ENCODE results near the gene LCE1E. TPM values are rescaled to one million over a fixed set of nuclear protein-coding genes. Genes with fewer than 3 reads are reported as not detected.
A peak's percentile ranks its signal among the peaks of the same experiment; 100 is the strongest.

Gene LCE1E
- total RNA-seq, 2 donors from 2014 or later, result not detected

- DNase-seq (ENCODE audit: low spot score) (no peak), ATAC-seq (peak in 1 of 2 donors; percentile 17)
- Mint-ChIP-seq H3K9me3 (no peaks in the 10 kb centered on the region), H3K4me1 (ENCODE audit: low read depth in 2 of 2) (no peaks in the 10 kb centered on the region), H3K4me3 (no peak overlapping the region), H3K27ac (no peak overlapping the region), H3K36me3 (no peaks in the 10 kb centered on the region), H3K27me3 (peaks cover 16 to 29% of the 10 kb centered on the region in 2 donors)
Measured at GRCh38 chr1:152759453-152760173, 26.4 kb upstream of the LCE1E start.

DNA sequence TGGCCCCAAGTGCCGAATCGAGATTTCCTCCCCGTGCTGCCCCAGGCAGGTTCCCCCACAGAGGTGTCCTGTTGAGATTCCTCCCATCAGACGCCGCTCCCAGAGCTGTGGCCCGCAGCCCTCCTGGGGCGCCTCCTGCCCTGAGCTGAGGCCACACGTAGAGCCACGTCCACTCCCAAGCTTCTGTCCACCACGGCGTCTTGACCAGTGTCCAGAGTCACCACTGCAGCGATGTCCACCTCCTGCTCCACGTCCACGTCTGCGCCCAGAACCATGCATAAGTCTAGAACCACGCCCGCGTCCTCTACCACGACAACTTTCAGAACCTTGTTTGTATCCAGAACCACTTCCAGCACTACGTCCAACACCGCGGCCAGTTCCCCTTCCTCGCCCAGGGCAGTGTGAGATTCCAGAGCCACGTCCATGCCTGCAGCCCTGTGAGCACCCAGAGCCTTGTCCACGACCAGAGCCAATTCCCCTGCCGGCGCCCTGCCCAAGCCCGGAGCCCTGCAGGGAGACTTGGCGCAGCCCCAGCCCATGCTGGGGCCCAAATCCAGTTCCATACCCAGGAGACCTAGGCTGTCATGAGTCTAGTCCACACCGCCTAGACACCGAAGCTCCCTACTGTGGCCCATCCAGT is 25.4 kb upstream of the LCE1E start:
- peaks cover 16 to 18% of the 10 kb centered on the region in 2 donors for H3K27me3 Mint-ChIP-seq

GRCh38 chr1:152761609-152762213 is 24.3 kb upstream of the LCE1E start:
- no peaks in the 10 kb centered on the region for H3K9me3 Mint-ChIP-seq
- no peak for DNase-seq (ENCODE audit: low spot score)
- peaks cover 9 to 12% of the 10 kb centered on the region in 2 donors for H3K27me3 Mint-ChIP-seq
- H3K27ac Mint-ChIP-seq, result no peak overlapping the region
- no peaks in the 10 kb centered on the region for H3K4me1 Mint-ChIP-seq (ENCODE audit: low read depth in 2 of 2)
- no peak for ATAC-seq
- H3K36me3 Mint-ChIP-seq, result no peaks in the 10 kb centered on the region
- no peak overlapping the region for H3K4me3 Mint-ChIP-seq

More for the DNA sequence above, 25.4 kb upstream of the LCE1E start:
- no peak for DNase-seq (ENCODE audit: low spot score)
- no peaks in the 10 kb centered on the region for H3K4me1 Mint-ChIP-seq (ENCODE audit: low read depth in 2 of 2)
- ATAC-seq, result peak in 1 of 2 donors; percentile 34
- H3K9me3 Mint-ChIP-seq, result no peaks in the 10 kb centered on the region
- H3K27ac Mint-ChIP-seq, result no peak overlapping the region
- no peak overlapping the region for H3K4me3 Mint-ChIP-seq
- no peaks in the 10 kb centered on the region for H3K36me3 Mint-ChIP-seq

GRCh38 chr1:152768847-152769533 is 17.1 kb upstream of the LCE1E start:
- H3K9me3 Mint-ChIP-seq, result no peaks in the 10 kb centered on the region

GRCh38 chr1:152770411-152770810 is 15.6 kb upstream of the LCE1E start:
- Mint-ChIP-seq H3K27ac (no peak overlapping the region), H3K4me1 (ENCODE audit: low read depth in 2 of 2) (no peaks in the 10 kb centered on the region), H3K36me3 (no peaks in the 10 kb centered on the region), H3K27me3 (peaks cover 16 to 31% of the 10 kb centered on the region in 2 donors), H3K4me3 (no peak overlapping the region), H3K9me3 (no peaks in the 10 kb centered on the region)
- ATAC-seq (no peak), DNase-seq (ENCODE audit: low spot score) (no peak)

More at GRCh38 chr1:152768847-152769533, 17.1 kb upstream of the LCE1E start:
- peaks cover 12 to 17% of the 10 kb centered on the region in 2 donors for H3K27me3 Mint-ChIP-seq
- ATAC-seq (peak in 1 of 2 donors; percentile 60), DNase-seq (ENCODE audit: low spot score) (no peak)
- H3K36me3 Mint-ChIP-seq, result no peaks in the 10 kb centered on the region
- H3K27ac Mint-ChIP-seq, result no peak overlapping the region
- H3K4me3 Mint-ChIP-seq, result no peak overlapping the region
- no peaks in the 10 kb centered on the region for H3K4me1 Mint-ChIP-seq (ENCODE audit: low read depth in 2 of 2)

DNA sequence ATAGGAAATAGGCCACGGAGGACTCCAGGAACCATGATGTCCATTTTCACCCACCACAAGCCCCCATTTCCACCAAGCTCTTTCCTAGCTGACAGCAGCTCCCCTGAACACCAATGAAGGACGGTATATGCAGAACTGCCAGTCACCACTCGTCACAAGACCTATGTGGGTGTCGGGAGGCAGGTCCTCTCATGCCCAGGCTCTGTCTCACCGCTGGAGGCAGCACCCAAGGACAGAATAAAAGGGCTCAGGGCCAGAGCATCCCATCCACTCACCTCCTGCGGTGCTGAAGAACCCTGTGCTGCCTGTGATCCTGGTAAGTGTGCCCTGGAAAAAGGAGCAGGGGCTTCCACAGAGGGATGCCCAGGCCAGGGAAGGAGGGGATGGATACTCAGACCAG is 11.2 kb upstream of the LCE1E start, which contains the start of gene LCE1F:
TSS of gene LCE1F (plus strand) at position 266 of the 400 bp plus-strand sequence. CDS start 1,232 bp downstream, outside the sequence.
- DNase-seq (ENCODE audit: low spot score) (no peak), ATAC-seq (no peak)
- H3K36me3 Mint-ChIP-seq, result no peaks in the 10 kb centered on the region
- H3K9me3 Mint-ChIP-seq, result no peaks in the 10 kb centered on the region
- no peak within 1 kb of the TSS for H3K27ac Mint-ChIP-seq
- no peak within 1 kb of the TSS for H3K4me3 Mint-ChIP-seq
- H3K4me1 Mint-ChIP-seq (ENCODE audit: low read depth in 2 of 2), result no peaks in the 10 kb centered on the region
- peaks cover 20 to 58% of the 10 kb centered on the region in 2 donors for H3K27me3 Mint-ChIP-seq

GRCh38 chr1:152776361-152776760 is 9.7 kb upstream of the LCE1E start:
- ATAC-seq, result no peak
- H3K4me1 Mint-ChIP-seq (ENCODE audit: low read depth in 2 of 2), result no peaks in the 10 kb centered on the region
- no peak overlapping the region for H3K4me3 Mint-ChIP-seq
- H3K27ac Mint-ChIP-seq, result no peak overlapping the region
- peaks cover 20 to 56% of the 10 kb centered on the region in 2 donors for H3K27me3 Mint-ChIP-seq
- no peaks in the 10 kb centered on the region for H3K9me3 Mint-ChIP-seq
- no peak for DNase-seq (ENCODE audit: low spot score)
- H3K36me3 Mint-ChIP-seq, result no peaks in the 10 kb centered on the region

- H3K36me3 Mint-ChIP-seq, result no peaks in the 10 kb centered on the region
Measured at GRCh38 chr1:152777510-152778137, 8.4 kb upstream of the LCE1E start.

GRCh38 chr1:152783095-152783494 is 3.0 kb upstream of the LCE1E start:
- Mint-ChIP-seq H3K27me3 (peaks cover 24 to 49% of the 10 kb centered on the region in 2 donors), H3K4me3 (no peak overlapping the region), H3K4me1 (ENCODE audit: low read depth in 2 of 2) (peaks cover 0 to 5% of the 10 kb centered on the region in 2 donors), H3K27ac (no peak overlapping the region), H3K36me3 (no peaks in the 10 kb centered on the region), H3K9me3 (no peaks in the 10 kb centered on the region)
- DNase-seq (ENCODE audit: low spot score) (no peak), ATAC-seq (peak in 1 of 2 donors; percentile 53)

More at GRCh38 chr1:152777510-152778137, 8.4 kb upstream of the LCE1E start:
- Mint-ChIP-seq H3K27me3 (peaks cover 17 to 49% of the 10 kb centered on the region in 2 donors), H3K4me3 (no peak overlapping the region), H3K4me1 (ENCODE audit: low read depth in 2 of 2) (no peaks in the 10 kb centered on the region), H3K9me3 (no peaks in the 10 kb centered on the region), H3K27ac (no peak overlapping the region)
- DNase-seq (ENCODE audit: low spot score) (no peak), ATAC-seq (no peak)

DNA sequence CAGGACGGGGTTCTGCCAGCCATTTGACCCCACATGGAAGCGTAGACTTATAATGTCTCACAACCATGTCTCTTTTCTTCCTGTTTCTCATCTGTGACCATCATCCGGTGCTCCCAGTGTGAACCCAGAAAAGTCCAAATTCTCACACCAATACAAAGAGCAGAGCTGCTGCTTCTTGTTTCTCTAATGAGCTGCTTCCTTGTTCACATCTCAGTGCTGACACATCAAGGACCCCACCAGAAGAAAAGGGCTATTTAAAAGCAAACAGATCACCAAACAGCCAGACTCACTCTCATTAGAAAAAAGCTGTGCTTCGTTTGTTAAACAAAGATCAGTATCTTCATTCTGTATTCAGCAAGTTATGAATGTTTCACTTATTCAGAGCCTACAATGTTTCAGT is 9.6 kb downstream of the LCE1E start:
- peaks cover 8 to 54% of the 10 kb centered on the region in 2 donors for H3K27me3 Mint-ChIP-seq

DNA sequence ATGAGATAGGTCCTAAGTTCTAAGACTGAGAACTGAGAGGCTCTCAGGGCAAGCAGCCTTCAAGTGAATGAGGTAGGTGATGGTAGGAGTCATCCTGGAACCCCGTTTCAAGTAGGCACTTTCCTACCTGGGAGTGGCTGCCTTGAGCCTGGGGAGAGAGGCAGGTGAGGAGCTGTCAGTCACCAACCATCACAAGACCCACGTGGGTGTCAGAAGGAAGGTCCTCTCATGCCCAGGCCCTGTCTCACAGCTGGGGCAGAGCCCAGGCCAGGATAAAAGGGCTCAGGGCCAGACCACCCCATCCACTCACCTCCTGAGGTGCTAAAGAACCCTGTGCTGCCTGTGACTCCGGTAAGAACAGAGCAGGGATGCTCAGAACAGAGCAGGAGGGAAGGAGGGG is 10.4 kb downstream of the LCE1E start, which contains the start of gene LCE1D:
TSS of gene LCE1D (plus strand) at position 301 of the 400 bp plus-strand sequence. CDS start 1,074 bp downstream, outside the sequence.
- Mint-ChIP-seq H3K36me3 (no peaks in the 10 kb centered on the region), H3K9me3 (no peaks in the 10 kb centered on the region), H3K27ac (no peak within 1 kb of the TSS), H3K4me1 (ENCODE audit: low read depth in 2 of 2) (no peaks in the 10 kb centered on the region), H3K4me3 (no peak within 1 kb of the TSS), H3K27me3 (peaks cover 9 to 54% of the 10 kb centered on the region in 2 donors)
- DNase-seq (ENCODE audit: low spot score), result no peak
- peak in 1 of 2 donors; percentile 9 for ATAC-seq

More for the DNA sequence above, 9.6 kb downstream of the LCE1E start:
- H3K9me3 Mint-ChIP-seq, result no peaks in the 10 kb centered on the region
- ATAC-seq (no peak), DNase-seq (ENCODE audit: low spot score) (no peak)
- H3K27ac Mint-ChIP-seq, result no peak overlapping the region
- no peaks in the 10 kb centered on the region for H3K36me3 Mint-ChIP-seq
- no peak overlapping the region for H3K4me3 Mint-ChIP-seq
- H3K4me1 Mint-ChIP-seq (ENCODE audit: low read depth in 2 of 2), result no peaks in the 10 kb centered on the region

DNA sequence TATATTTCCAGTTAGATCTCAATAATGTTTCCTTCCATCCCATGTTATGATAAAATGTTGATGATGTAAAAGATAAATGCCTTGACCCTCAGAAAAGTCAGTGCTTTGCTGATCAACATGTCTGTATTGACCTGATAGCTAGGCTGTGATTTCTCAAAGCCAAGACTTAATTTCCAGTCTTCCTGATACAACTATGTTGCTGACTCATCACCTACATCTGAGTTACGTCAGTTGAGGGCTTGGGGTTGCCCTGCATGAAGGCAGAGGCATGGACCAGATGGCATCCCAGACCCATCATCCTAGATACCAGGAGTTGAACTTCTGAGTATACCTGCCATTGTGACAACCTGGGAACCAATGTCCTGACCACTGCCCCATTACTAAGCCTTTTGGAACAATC is 15.3 kb downstream of the LCE1E start:
- H3K27me3 Mint-ChIP-seq, result peaks cover 20 to 46% of the 10 kb centered on the region in 2 donors
- DNase-seq (ENCODE audit: low spot score), result no peak
- no peak overlapping the region for H3K4me3 Mint-ChIP-seq
- no peaks in the 10 kb centered on the region for H3K36me3 Mint-ChIP-seq
- no peak for ATAC-seq
- H3K4me1 Mint-ChIP-seq (ENCODE audit: low read depth in 2 of 2), result no peaks in the 10 kb centered on the region
- H3K27ac Mint-ChIP-seq, result no peak overlapping the region
- no peaks in the 10 kb centered on the region for H3K9me3 Mint-ChIP-seq

GRCh38 chr1:152806576-152806975 is 20.5 kb downstream of the LCE1E start, which contains the start of gene LCE1C:
Gene LCE1C (minus strand): TSS chr1:152806651. CDS start chr1:152805478, 1,173 bp downstream.
- no peaks in the 10 kb centered on the region for H3K36me3 Mint-ChIP-seq
- peaks cover 18 to 39% of the 10 kb centered on the region in 2 donors for H3K27me3 Mint-ChIP-seq
- ATAC-seq (no peak), DNase-seq (ENCODE audit: low spot score) (no peak)
- H3K27ac Mint-ChIP-seq, result no peak within 1 kb of the TSS
- no peak within 1 kb of the TSS for H3K4me3 Mint-ChIP-seq
- H3K4me1 Mint-ChIP-seq (ENCODE audit: low read depth in 2 of 2), result no peaks in the 10 kb centered on the region
- no peaks in the 10 kb centered on the region for H3K9me3 Mint-ChIP-seq

All from natural killer cell treated with Interleukin-12 subunit alpha and Interleukin-12 subunit beta and Interleukin-15 and Interleukin-18, amount 100 ng/mL, for 72 hours (primary cell).